ENCODE data around the gene GOLGA8O.
"Not testable (repeated sequence)": the region's sequence is repeated elsewhere in the genome, so short reads cannot be mapped to it uniquely, and the experiment has no call there.

The GOLGA8O gene

DNA sequence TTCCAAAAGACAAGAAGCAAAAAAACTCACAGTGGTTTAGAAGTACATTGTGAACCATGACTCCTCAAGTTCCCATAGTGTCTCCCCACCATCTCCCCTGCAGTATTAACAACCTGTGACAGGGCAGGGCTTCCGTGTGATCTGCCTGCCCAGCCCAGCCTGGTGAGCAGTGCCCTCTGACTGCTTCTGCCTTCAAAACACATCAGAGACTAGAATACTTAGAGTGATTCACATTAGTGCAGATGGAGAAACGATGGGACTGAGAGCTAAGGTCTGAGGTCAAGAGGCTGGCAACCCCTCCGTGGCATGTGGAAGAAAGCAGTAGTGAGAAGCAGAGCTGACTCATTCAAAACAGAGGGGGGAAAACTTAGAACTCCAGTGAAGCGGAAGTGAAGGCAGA lies 27.8 kb downstream of the GOLGA8O start:
- DNase-seq; H3K4me1 ChIP-seq (ENCODE audit: control insufficient read depth, insufficient read depth, low read length, poor library complexity, severe bottlenecking); H3K36me3 ChIP-seq (ENCODE audit: control insufficient read depth, insufficient read depth, low read length); H3K4me3 ChIP-seq (ENCODE audit: insufficient read depth, low read depth, low read length, poor library complexity, severe bottlenecking); H3K9me3 ChIP-seq (ENCODE audit: control insufficient read depth, low read length); H3K27me3 ChIP-seq (replicated peaks; ENCODE audit: control insufficient read depth, insufficient read depth, low read length, poor library complexity, severe bottlenecking); H3K27ac ChIP-seq (ENCODE audit: insufficient read depth, low read length, poor library complexity, severe bottlenecking): not testable (repeated sequence)

DNA sequence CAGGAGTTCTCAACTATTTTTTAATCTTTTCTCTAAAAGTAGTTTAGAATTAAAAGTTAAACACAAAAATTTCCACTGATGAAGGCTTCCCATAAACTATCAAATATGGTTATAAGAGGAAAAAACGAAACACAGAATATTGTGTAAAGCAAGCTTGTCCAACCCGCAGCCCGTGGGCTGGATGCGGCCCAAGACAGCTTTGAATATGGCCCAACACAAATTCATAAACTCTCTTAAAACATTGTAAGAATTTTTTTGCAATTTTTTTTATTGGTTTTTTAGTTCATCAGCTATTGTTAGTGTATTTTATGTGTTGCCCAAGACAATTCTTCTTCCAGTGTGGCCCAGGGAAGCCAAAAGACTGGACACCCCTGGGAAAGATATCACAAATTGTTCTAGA lies 28.9 kb downstream of the GOLGA8O start:
- not testable (repeated sequence) for H3K4me1 ChIP-seq (ENCODE audit: control insufficient read depth, insufficient read depth, low read length, poor library complexity, severe bottlenecking); H3K9me3 ChIP-seq (ENCODE audit: control insufficient read depth, low read length); H3K36me3 ChIP-seq (ENCODE audit: control insufficient read depth, insufficient read depth, low read length)

DNA sequence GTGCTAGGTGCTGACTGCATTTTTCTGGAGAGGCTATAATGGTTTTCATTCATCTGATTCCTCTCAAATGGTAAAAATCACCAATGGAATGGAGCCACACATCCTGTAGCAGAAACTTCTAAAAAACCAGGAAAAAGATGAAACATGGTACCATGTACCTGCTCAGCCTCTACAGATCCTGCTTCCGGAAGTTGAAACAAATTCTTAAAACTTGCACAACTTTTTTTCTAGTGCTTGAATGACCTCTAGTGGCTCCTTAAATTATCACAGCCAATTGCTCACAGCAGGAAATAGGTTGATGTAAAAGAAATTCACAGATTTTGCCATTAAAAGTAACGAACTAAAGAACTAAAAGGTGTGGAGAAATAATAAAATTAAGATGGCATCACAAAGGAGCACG lies 47.5 kb downstream of the GOLGA8O start:
- H3K9me3 ChIP-seq (ENCODE audit: control insufficient read depth, low read length); H3K4me1 ChIP-seq (ENCODE audit: control insufficient read depth, insufficient read depth, low read length, poor library complexity, severe bottlenecking); DNase-seq; H3K36me3 ChIP-seq (ENCODE audit: control insufficient read depth, insufficient read depth, low read length); H3K27me3 ChIP-seq (replicated peaks; ENCODE audit: control insufficient read depth, insufficient read depth, low read length, poor library complexity, severe bottlenecking); H3K4me3 ChIP-seq (ENCODE audit: insufficient read depth, low read depth, low read length, poor library complexity, severe bottlenecking); H3K27ac ChIP-seq (ENCODE audit: insufficient read depth, low read length, poor library complexity, severe bottlenecking): not testable (repeated sequence)

More for the DNA sequence above, 28.9 kb downstream of the GOLGA8O start:
- H3K4me3 ChIP-seq (ENCODE audit: insufficient read depth, low read depth, low read length, poor library complexity, severe bottlenecking); H3K27me3 ChIP-seq (replicated peaks; ENCODE audit: control insufficient read depth, insufficient read depth, low read length, poor library complexity, severe bottlenecking); DNase-seq; H3K27ac ChIP-seq (ENCODE audit: insufficient read depth, low read length, poor library complexity, severe bottlenecking): not testable (repeated sequence)

DNA sequence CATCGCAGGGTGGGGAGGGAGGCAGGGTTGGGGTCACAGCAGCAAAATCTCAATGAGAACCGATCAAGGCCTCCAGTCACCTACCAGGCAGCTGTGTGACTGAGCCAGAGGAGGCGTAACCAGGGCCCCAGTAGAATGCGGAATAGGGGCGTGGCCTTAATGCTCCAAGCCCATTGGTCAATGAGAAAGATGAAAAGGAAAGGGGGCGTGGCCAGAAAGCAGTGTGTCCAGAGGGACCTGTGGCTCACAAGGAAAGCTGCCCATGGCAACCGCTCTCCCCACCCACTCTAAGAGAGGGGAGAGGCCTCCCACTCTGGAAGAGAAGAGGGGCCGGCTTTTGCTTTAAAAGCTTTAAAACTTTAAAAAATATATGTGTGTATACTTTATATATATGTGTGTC lies 52.2 kb downstream of the GOLGA8O start, which contains the start of gene GOLGA8K:
TSS of gene GOLGA8K (minus strand) at position 101 of the 400 bp plus-strand sequence. CDS start at position 3, 98 bp downstream.
- not testable (repeated sequence) for H3K9me3 ChIP-seq (ENCODE audit: control insufficient read depth, low read length); H3K27me3 ChIP-seq (replicated peaks; ENCODE audit: control insufficient read depth, insufficient read depth, low read length, poor library complexity, severe bottlenecking); H3K27ac ChIP-seq (ENCODE audit: insufficient read depth, low read length, poor library complexity, severe bottlenecking); H3K4me3 ChIP-seq (ENCODE audit: insufficient read depth, low read depth, low read length, poor library complexity, severe bottlenecking); H3K4me1 ChIP-seq (ENCODE audit: control insufficient read depth, insufficient read depth, low read length, poor library complexity, severe bottlenecking); H3K36me3 ChIP-seq (ENCODE audit: control insufficient read depth, insufficient read depth, low read length); DNase-seq

DNA sequence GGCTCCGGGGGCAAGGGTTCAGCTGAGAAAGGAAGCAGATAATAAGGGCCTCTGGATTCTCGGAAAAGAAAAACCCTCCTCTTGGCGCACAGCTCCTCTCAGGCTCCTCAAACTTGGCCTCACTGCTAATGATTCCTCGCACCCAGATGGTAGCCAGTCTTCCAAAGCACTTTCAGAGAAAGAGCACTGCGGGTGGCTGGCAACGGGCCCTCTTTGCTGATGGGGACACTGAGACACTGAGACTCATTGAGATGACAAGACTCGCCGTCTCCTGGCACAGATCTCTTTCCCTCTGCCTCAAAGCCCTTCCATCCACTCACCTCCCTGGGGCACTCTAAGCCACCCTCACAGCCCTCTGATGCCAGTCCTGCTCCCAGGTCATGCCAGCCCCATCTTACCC lies 58.9 kb downstream of the GOLGA8O start:
- not testable (repeated sequence) for H3K36me3 ChIP-seq (ENCODE audit: control insufficient read depth, insufficient read depth, low read length); H3K27me3 ChIP-seq (replicated peaks; ENCODE audit: control insufficient read depth, insufficient read depth, low read length, poor library complexity, severe bottlenecking); H3K27ac ChIP-seq (ENCODE audit: insufficient read depth, low read length, poor library complexity, severe bottlenecking); DNase-seq; H3K9me3 ChIP-seq (ENCODE audit: control insufficient read depth, low read length); H3K4me3 ChIP-seq (ENCODE audit: insufficient read depth, low read depth, low read length, poor library complexity, severe bottlenecking); H3K4me1 ChIP-seq (ENCODE audit: control insufficient read depth, insufficient read depth, low read length, poor library complexity, severe bottlenecking)
